Cardiac muscle cell (in vitro differentiated cells and primary cell): ENCODE data around the gene MYG1. TPM values are rescaled to one million over a fixed set of nuclear protein-coding genes. Genes with fewer than 3 reads are reported as not detected.

Experiments
- DNase-seq, 2 donors: peaks; one replicate each; pipeline versions ENCODE4 v3.0.0 to v3.0.0-alpha.2; 2010 to 2017; ENCODE audit warnings: low read depth in 1 of 2, low spot score in 1 of 2
- H3K27ac ChIP-seq: fragments of 200-600 bp; sonication (generic); 2 replicates; pipeline ENCODE4 v1.5.1; 2016
- H3K27me3 ChIP-seq: fragments of 200-600 bp; sonication (generic); 2 replicates; pipeline ENCODE4 v1.6.0; 2016; ENCODE audit warnings: control low read depth
- H3K36me3 ChIP-seq: fragments of 200-600 bp; sonication (generic); 2 replicates; pipeline ENCODE4 v1.5.1; 2016; ENCODE audit warnings: control low read depth
- H3K4me1 ChIP-seq: fragments of 200-600 bp; sonication (generic); 2 replicates; pipeline ENCODE4 v1.8.1; 2017; ENCODE audit warnings: low read depth, mild to moderate bottlenecking, mixed run types
- H3K4me3 ChIP-seq: fragments of 200-600 bp; sonication (generic); 2 replicates; pipeline ENCODE4 v1.5.1; 2016; ENCODE audit warnings: mild to moderate bottlenecking
- H3K9me3 ChIP-seq: fragments of 200-600 bp; sonication (generic); 2 replicates; pipeline ENCODE4 v1.5.1; 2017; ENCODE audit warnings: low read depth, mild to moderate bottlenecking, control low read depth
- CTCF ChIP-seq: IDR thresholded peaks from 2 replicates; pipeline ENCODE4 v1.5.1; 2012; ENCODE audit warnings: low read depth, mild to moderate bottlenecking, low read length
- polyA plus RNA-seq: library from polyadenylated mRNA; unstranded; fragments of >200 nt; fragmentation: Nextera tagmentation; extraction: Ambion mirVana; gene quantifications from 2 replicates; pipeline ENCODE4 v1.2.1, GENCODE V29; 2016
- total RNA-seq: library from RNA; depleted of rRNA; stranded (reverse); fragments of >200 nt; gene quantifications from 2 replicates; pipeline ENCODE4 v1.2.3, GENCODE V29; 2016

The MYG1 gene
- total and polyA plus RNA-seq, 2 experiments from 2014 or later: 71.0 to 75.4 TPM

GRCh38 chr12:53254816-53255545 is 44.5 kb upstream of the MYG1 start:
- Histone ChIP-seq H3K4me1 (peaks cover 15% of the 10 kb centered on the region), H3K27ac (no peak overlapping the region), H3K4me3 (no peak overlapping the region), H3K36me3 (no peaks in the 10 kb centered on the region), H3K27me3 (no peaks in the 10 kb centered on the region), H3K9me3 (no peaks in the 10 kb centered on the region)
- TF ChIP-seq CTCF: no peak
- DNase-seq: no peak

DNA sequence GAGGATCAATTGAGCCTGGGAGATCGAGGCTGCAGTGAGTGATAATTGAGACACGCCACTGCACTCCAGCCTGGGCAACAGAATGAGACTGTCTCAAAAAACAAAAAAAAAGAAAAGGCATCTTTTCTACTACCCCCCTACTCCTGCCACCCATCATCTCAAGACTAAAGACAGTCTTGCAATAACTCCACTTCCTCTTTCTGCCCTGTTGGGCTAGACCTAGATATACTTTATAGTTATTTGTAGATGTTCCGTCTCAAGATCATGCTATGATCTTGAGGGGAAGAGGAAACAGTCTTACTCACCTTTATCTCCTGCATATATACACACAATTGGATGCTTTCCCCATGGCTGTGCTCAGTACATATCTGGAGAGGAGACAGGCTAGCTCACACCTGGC is 43.5 kb upstream of the MYG1 start:
- Histone ChIP-seq H3K9me3 (no peaks in the 10 kb centered on the region), H3K4me3 (no peak overlapping the region), H3K36me3 (no peaks in the 10 kb centered on the region), H3K27me3 (no peaks in the 10 kb centered on the region), H3K4me1 (peaks cover 13% of the 10 kb centered on the region), H3K27ac (no peak overlapping the region)
- DNase-seq: no peak
- no peak for TF ChIP-seq CTCF

GRCh38 chr12:53258541-53259539 is 40.7 kb upstream of the MYG1 start:
- Histone ChIP-seq H3K27me3 (no peaks in the 10 kb centered on the region), H3K27ac (no peak overlapping the region)
- no peak for DNase-seq

DNA sequence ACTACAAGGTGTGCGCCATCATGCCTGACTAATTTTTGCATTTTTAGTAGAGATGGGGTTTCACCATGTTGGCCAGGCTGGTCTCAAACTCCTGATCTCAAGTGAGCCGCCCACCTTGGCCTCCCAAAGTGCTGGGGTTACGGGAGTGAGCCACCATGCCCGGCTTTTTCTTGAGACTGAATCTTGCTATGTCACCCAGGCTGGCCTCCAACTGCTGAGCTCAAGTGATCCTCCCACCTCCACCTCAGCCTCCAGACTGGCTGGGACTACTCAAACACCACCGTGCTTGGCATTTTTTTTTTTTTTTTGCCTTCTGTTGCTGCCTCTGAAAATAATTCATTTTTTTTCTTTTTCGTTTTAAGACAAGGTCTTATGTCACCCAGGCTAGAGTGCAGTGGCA is 39.6 kb upstream of the MYG1 start:
- DNase-seq: no peak
- Histone ChIP-seq H3K27ac (no peak overlapping the region), H3K4me3 (no peak overlapping the region), H3K9me3 (no peaks in the 10 kb centered on the region), H3K4me1 (no peaks in the 10 kb centered on the region), H3K36me3 (no peaks in the 10 kb centered on the region), H3K27me3 (no peaks in the 10 kb centered on the region)
- no peak for TF ChIP-seq CTCF

More at GRCh38 chr12:53258541-53259539, 40.7 kb upstream of the MYG1 start:
- no peaks in the 10 kb centered on the region for H3K36me3 ChIP-seq
- H3K4me3 ChIP-seq: no peak overlapping the region
- no peak for TF ChIP-seq CTCF
- H3K4me1 ChIP-seq: no peaks in the 10 kb centered on the region
- H3K9me3 ChIP-seq: no peaks in the 10 kb centered on the region

GRCh38 chr12:53265783-53266182 is 33.7 kb upstream of the MYG1 start:
- no peak for DNase-seq
- no peak for TF ChIP-seq CTCF
- Histone ChIP-seq H3K4me3 (no peak overlapping the region), H3K9me3 (no peaks in the 10 kb centered on the region), H3K36me3 (no peaks in the 10 kb centered on the region), H3K4me1 (peaks cover 4% of the 10 kb centered on the region), H3K27me3 (no peaks in the 10 kb centered on the region), H3K27ac (no peak overlapping the region)
